Hematopoietic multipotent progenitor cell treated with erythropoietin and hydrocortisone succinate and interleukin-3 and kit ligand, for 8 days (in vitro differentiated cells): Measurements from ENCODE around the gene PSMD13.
"Not testable (repeated sequence)": the region's sequence is repeated elsewhere in the genome, so short reads cannot be mapped to it uniquely, and the experiment has no call there.

ENCODE experiments used
- DNase-seq: peaks from one replicate; pipeline ENCODE4 v3.0.0-alpha.2; 2015

Gene PSMD13

DNA sequence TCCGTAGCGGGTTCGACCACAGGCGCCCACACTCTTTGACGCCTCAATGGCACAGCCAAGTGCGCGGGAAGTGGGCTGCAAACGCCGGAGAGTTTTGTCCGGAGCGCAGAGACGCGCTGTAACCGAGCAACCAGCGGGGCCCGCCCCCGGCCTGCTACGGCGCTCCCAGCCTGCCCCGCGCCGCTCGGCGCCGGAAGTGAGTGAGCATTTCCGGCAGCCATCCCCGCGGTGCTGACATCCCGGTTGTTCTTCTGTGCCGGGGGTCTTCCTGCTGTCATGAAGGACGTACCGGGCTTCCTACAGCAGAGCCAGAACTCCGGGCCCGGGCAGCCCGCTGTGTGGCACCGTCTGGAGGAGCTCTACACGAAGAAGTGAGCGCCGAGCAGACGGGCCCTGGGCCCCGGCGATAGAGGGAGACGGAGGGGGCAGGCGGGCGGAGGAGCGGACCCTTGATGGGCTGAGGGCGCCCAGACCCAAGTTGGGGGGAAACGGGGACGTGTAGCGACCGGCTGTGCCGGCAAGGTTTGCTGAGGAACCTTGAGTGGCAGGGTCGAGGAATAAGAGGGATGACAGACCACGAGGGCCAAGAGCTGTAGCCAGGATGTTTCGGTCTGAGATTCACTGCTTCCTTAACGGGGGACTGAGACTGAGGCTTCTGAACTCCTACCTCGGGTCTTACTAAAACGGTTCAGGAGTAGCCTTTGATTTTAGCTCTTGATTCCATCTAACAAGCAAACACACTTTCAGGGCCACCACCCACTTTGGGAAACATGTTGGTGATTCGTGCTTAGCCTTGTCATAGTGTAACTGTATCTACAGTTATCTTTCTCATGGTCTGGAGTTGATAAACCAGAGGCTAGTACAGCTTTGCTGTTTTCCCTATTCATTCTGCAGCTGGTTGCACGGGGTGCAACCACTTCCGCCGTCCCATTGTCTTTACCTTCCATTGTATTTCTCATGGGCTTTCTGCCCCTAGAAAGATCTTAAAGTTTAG lies at the start of gene PSMD13:
Gene PSMD13 (plus strand): TSS at position 203 of the 994 bp plus-strand sequence. CDS start 74 bp downstream, at position 277.
- peak; percentile 84 for DNase-seq

DNA sequence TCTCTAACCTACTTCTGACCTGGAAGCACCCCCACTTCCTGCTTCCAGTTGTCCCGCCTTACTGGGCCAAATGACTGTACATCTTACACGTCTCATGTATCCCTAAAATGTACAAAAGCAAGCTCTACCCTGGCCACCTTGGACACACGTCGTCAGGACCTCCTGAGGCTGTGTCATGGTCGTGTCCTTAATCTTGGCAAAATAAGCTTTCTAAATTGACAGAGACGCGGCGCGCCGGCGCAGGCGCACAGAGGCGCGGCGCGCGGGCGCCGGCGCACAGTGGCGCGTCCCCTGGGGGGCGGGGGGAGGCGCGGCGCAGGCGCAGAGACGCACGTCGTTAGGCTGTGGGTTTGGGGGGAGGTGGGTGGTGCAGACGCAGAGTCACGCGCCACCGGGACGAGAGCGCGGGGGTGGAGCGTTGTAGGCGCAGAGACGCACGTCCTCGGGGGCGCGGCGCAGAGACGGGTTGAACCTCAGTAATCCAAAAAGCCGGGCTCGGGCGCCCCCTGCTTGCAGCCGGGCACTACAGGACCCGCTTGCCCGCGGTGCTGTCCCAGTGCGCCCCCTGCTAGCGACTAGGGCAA lies 47.5 kb upstream of the PSMD13 start:
- peak; percentile 0 for DNase-seq

DNA sequence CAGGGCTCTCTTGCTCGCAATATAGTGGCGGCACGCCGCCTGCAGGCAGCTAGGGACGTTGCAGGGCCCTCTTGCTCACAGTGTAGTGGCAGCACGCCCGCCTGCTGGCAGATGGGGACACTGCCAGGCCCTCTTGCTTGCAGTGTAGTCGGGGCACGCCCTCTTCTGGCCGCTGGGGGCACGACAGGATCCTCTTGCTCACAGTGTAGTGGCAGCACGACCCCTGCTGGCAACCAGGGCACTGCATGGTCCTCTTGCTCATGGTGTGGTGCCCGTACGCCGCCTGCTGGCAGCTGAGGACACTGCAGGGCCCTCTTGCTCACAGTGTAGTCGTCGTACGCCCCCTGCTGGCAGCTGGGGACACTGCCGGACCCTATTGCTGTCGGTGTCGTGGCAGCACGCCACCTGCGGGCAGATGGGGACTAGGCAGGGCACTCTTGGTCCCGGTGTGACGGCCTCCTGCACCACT lies 46.9 kb upstream of the PSMD13 start:
- not testable (repeated sequence) for DNase-seq

DNA sequence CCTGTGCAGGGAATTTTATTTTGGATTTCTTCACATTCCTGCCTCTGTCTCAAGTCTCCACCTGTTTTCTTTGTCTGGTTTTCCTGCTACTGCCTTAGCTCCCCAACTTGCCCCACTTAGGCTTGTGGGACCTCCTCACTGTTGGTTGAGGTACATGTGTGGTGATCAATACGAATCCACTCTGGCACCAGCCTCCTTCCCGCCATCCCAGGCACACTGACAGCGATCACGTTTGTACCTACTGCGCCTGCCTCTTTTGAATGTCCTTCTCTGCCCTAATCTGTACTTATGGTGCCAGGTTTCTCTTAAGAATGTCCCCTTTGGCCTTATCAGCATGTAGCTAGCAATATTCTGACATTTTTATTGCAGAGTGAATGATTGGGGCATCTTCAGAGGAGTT lies 46.2 kb upstream of the PSMD13 start:
- not testable (repeated sequence) for DNase-seq

DNA sequence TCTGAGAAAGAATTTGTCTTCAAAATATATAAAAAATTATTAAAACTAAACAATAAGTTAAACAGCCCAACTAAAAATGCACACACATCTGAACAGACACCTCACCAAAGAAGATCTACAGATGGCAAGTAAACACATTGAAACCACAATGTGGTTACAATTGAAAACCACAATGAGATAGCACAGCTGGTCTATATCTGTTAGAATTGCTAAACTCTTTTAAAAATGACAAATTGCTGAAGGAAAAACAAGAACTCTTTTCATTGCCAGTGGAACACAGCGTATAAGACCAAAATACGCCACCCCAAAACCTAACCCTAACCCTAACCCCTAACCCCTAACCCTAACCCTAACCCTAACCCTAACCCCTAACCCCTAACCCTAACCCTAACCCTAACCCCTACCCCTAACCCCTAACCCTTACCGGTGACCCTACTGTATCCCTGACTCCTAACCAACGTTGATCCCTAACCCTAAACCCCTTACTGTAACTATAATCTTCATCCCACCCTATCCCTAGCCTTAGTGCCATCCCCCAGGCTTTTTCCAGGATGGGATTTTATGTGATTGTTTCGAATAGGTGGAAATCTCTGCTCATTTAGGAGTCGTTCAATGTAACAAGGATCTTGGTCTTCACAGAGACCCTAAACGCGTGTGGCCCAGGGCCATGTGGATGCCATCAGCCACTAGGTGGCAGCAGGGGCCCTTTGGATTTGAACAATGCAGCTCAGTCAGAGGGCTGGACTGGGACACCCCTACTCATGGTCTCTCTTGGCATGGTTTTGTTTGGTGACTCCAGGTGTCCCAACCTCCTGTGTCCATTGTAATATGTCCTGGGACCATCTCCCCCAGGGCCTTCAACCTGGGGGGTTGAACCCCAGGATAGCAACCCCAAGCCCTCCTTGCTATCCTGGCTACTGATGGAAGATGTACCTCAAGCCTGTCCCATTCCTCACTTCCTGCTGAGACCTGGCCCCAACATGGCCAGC lies 45.0 kb upstream of the PSMD13 start:
- peak; percentile 1 for DNase-seq

DNA sequence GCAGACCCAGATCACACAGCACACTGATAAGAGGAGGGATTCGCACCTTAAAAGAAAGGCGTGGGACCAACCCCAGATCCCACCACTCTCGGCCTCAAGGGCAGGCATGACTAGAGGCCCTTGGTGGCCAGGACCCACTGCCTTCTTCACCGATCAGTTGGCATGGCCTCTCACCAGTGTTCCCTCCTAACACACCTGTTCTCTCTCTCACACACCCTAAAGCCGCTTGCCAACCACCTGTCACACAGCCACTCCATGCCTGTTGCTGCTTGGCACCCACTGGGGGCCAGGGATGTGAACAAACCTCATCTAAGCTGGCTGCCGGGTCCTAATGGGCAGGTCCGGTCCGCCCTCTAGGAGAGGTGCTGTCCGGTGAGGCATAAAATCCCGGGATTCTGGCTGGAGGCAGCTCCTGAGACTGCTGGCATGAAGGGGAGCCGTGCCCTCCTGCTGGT lies 44.1 kb upstream of the PSMD13 start, which contains the start of gene SCGB1C1:
Gene SCGB1C1 (plus strand): TSS at position 405 of the 455 bp plus-strand sequence. CDS start 22 bp downstream, at position 427.
- not testable (repeated sequence) for DNase-seq

DNA sequence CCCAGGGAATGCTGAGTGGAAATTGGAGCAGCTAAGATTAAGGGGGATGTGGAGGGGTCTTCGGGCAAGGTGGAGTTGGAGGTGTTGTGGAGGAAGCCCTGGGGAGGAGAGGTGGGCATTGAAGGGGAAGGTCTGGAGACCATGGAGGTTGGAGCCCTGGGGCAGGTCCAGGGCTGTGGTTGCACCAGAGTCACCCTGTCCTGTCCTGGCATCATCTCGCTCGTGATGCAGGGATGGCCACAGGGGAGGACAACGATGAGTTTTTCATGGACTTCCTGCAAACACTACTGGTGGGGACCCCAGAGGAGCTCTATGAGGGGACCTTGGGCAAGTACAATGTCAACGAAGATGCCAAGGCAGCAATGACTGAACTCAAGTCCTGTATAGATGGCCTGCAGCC lies 43.3 kb upstream of the PSMD13 start:
- DNase-seq, result not testable (repeated sequence)

DNA sequence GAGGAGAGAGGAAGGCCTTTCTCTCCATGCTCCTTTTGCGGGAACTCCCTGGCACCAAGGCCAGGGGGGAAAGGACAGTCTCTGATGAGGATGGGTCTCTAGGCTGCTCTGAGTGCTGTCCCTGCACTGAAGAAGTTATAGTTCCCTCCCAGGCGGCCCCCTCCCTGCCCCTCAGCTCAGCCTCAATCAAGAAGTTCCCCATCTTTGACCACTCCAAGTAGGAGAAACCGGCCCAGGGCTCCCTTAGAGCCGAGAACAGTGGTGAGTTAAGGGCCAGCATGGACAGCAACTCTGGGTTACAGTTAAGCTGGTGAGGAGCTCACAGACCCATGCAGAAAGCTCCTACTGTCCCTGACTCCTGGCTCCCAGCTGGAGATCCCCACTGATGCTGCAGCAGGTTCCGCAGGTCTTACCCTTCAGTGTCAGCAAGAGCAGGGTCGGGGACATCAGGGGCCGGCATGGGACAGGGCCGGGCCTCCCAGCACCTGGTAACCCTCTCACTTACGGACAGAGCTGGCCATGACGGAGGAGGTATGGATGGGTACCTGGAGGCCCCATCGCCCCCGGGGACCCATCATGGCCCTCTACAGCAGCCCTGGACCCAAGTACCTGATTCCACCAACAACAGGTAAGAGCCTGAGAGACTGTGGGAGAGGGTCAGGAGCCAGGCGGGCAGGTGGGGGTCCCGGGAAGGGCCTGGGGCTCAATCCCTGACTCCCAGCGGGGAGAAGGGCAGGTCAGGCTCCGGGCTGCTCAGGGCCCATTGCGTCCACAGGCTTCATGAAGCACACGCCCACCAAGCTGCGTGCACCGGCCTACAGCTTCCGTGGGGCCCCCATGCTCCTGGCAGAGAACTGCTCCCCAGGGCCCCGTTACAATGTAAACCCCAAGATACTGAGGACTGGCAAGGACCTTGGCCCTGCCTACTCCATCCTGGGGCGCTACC lies 39.7 kb upstream of the PSMD13 start:
- DNase-seq, result no peak

DNA sequence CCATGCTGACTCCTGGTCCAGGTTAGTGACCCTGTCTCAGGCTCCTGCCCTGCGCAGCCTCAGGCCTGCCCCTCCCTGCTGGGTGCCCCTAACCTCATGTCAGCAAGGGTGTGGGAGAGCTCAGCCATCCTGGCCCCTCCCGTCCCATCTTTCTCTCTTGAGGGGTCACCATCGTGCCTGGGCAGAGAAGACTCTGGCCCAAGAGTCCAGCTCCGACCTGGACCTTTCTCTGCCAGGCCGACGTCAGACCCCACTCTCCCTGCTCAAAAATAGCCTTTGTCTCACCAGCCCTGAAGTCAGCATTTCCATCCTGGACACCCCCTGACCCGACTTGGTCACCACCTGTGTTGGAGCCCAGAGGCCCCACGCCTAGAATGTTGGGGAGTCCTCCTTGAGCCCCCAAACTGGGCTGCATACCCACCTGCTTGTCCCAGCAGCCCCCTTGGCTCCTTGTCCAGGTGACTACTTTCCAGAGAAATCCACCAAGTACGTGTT lies 39.0 kb upstream of the PSMD13 start:
- DNase-seq, result no peak

DNA sequence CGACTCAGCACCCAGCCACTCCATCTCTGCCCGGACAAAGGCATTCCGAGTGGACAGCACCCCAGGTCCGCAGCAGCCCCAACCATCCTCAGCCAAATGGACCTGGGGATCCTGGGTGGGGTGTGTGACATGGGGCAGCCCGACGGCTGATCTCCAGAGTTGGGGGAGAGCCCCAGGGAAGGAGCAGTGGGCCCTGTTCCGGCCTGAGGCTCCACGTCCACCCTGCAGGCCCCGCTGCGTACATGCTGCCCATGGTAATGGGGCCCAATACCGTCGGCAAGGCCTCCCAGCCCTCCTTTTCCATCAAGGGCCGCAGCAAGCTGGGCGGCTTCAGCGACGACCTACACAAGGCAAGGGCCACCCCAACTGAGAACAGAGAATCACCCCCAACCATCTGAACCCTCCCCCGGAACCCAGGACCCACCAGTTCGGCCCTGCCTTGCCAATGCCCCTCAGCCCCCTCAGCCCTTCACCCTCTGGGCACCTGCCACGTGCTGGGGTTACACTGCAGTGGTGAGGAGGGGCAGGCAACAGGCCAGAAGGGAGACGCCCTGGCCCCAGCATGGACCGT lies 38.5 kb upstream of the PSMD13 start:
- no peak for DNase-seq

DNA sequence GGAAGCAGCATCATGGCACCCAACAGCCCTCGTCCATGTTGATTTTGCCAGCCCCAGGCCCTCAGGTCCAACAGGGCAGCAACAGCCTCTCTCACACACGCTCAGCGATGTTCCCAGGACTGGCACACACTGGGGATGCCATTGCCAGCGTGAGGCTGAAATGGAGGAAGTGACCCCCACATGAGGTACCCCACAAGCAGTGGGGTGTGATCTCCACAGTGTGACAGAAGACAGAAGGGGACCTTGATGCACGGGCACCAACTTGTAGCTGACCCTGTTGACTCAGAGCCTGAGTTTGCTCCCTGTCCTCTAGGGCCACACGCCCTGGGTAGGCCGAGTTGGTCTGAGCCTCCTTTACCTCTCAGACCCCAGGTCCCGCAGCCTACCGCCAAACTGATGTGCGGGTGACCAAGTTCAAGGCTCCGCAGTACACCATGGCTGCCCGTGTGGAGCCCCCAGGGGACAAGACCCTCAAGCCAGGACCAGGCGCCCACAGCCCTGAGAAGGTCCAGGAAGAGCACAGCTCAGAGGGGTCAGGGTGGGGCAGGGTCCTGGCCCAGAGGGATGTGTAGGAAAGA lies 37.7 kb upstream of the PSMD13 start:
- DNase-seq, result no peak

DNA sequence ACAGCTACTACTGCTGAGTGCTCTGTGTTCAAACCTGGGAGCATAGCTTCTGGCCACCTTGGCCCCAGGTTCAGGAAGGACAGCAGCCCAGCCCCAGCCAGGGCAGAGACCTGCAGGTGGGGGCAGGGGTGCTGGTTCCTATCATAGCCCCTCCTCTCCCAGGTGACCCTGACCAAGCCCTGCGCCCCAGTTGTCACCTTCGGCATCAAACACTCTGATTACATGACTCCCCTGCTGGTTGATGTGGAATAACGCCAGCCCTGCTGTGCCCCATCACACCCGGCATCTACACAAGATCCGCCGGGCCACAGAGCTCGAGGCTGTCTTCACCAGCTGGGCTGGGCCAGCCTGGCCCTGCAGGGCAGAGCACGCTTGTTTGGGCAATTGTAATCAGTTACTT lies 37.0 kb upstream of the PSMD13 start:
- no peak for DNase-seq

DNA sequence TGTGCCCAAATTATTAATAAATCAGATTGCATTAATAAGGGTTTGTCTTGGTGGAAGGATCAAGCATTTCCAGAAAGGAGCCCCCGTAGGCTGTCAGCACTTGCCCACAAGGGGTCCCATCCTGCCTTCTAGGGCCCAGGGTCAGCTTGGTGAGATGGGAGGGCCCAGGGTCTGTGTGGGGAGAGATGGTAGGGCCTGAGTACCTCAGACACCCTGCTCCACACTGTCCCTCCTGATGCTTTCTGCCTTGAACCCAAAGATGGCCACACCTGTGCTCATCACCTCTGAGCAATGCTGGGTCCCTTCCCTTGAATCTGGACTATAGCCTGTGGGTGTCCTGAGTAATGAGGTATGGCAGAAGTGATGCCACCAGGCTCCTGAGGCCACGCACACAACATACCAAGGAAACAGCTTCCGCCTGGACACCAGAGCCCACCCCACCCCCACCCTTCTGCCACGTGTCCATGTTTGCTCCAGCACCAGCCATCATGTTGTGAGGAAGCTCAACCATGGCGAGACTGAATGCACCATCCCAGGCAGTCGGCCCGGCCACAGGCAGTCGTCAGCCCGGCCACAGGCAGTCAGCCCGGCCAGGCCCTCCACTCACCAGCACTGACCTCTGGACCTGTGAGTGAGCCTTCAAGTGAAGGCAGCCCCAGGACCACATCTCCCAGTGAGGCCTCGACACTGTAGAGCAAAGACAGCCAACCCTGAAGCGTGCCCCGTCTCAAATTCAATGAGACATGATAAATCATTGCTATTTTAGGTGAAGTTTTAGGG lies 36.4 kb upstream of the PSMD13 start:
- DNase-seq, result no peak

DNA sequence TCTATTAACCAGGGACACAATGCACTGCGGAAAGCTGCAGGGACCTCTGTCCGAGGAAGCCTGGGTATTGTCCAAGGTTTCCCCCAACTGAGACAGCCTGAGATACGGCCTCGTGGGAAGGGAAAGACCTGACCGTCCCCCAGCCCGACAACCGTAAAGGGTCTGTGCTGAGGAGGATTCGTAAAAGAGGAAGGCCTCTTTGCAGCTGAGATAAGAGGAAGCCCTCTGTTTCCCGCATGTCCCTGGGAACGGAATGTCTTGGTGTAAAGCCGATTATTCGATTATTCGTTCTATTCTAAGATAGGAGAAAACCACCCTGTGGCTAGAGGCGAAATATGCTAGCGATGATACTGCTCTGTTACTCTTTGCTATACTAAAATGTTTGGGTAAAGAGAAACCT lies 34.8 kb upstream of the PSMD13 start:
- peak; percentile 65 for DNase-seq

DNA sequence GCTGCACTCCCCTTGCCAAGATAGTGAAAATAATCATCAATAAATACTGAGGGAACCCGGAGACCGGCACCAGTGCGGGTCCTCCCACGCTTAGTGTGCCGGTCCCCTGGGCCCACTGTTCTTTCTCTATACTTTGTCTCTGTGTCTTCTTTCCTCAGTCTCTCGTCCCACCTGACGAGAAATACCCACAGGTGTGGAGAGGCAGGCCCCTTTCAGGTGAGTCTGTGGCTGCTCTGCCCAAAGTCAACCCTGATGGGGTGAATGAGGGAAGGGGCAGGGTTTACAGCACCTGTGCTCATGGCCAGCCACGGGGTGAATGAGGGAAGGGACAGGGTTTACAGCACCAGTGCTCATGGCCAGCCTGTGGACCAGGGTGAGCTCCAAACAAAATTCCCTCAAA lies 34.3 kb upstream of the PSMD13 start:
- no peak for DNase-seq

DNA sequence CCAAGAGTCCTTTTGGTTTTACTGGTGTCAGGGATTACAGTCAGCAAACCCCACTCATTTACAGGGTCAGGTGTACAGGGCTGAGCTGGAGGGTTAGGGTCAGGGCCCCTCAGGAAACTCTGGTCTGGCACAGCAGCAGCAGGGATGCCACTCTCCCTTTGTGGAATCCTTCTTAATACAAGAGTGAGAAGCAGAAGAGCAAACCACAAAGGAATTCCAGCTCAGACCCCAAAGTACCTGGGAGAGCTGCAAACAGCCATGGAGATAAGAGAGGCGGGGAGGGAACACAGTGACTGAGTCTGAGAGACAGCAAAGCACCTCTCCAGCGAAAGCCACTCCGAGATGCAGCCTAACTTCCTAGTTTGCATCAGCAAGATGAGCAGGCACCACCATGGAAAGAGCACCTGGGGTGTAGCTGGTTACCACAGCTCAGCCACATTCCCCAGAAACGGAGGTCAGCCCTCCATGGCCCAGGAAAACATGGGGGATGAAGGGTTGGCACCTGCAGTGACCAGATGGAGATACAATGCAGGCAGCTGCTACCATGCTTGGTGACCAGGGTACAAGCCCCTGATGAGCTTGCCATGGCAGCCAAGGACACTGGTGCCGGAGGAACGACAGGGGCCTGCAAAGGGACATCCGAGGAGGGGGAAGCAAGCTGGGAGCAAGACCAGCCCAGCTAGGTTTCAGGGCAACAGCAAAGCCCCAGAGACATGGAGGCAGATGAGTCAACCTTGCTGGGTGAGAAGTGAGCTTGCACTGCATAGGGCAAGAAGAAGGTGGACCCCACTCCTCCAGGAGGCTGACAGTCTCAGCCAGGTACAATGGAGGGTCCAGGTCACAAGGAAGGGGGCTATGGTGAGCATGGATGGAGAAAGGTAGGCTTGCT lies 33.5 kb upstream of the PSMD13 start:
- no peak for DNase-seq

DNA sequence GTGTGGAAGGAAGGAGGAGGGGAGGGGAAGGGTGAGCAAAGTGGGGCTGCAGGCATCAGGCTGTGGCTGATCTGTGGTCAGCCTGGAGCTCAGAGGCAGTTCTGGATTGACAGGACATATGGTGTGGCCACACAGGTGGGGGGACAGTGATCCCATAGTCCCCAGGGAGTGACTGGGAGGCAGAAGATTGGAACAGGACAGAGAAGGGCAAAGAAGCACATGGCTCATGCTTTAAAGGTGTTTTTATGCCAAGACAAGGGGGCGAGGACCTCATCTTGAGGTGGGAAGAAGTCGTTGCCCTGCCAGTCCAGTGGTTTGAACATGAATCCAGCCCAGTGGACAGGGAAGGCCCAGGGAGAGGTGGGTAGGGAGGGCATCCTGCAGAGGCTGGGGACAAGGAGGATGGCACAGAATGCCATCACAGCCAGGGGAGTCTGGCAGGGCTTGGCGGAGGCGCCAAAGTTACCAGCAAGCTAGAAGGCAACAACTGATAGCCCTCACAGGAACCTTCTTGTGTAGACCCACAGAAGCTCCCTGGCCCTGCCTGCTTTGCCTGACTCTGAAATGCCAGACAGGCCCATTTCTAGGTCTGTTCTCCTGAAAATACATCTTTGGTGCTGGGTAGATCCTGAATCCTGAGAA lies 32.7 kb upstream of the PSMD13 start:
- no peak for DNase-seq

DNA sequence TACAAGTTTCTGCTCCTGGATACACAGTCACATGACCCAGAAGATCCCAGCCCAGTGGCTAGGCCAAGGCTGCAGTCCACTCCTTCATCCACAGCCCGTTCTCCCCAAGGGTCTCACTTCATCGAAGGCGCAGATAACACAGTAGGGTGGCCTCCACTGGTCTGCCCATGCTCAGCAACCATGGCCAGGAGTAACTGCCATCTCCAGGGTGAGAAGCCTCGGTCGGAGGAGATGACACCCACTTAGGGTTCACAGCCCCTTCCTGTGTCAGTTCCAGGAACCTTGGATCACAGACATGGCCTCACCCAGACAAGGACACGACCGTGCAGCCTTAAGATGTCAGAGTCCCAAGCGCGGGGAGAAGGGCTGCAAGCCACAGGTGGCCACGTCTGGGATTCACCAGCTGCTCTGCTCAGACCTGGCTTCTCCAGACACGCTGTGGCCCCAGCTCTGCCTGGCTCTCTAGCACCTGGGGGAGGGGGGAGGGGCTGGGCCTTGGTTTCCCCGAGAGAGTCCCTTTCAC lies 32.1 kb upstream of the PSMD13 start:
- no peak for DNase-seq
